Large intestine (tissue), 12 donors: Measurements from ENCODE around the gene REN. TPM values are rescaled to one million over a fixed set of nuclear protein-coding genes. Genes with fewer than 3 reads are reported as not detected.

Source experiments
- DNase-seq, 2 donors: peaks; one replicate each; pipeline versions ENCODE4 v3.0.0 to v3.0.0-alpha.2; 2013
- H3K27ac ChIP-seq: one replicate; pipeline ENCODE4 v1.5.1; 2013; ENCODE audit warnings: low read length
- H3K27me3 ChIP-seq: 2 replicates; pipeline ENCODE4 v1.6.1; 2013; ENCODE audit warnings: low read length; ENCODE audit not compliant: control insufficient read depth, insufficient read depth
- H3K36me3 ChIP-seq: 2 replicates; pipeline ENCODE4 v1.6.1; 2013; ENCODE audit warnings: low read length; ENCODE audit not compliant: control insufficient read depth, insufficient read depth
- H3K4me1 ChIP-seq: one replicate; pipeline ENCODE4 v1.6.1; 2013; ENCODE audit warnings: low read length; ENCODE audit not compliant: control insufficient read depth, insufficient read depth
- H3K4me3 ChIP-seq: one replicate; pipeline ENCODE4 v1.5.1; 2013; ENCODE audit warnings: low read length
- H3K9me3 ChIP-seq: one replicate; pipeline ENCODE4 v1.6.1; 2013; ENCODE audit warnings: mild to moderate bottlenecking, low read depth, low read length, moderate library complexity; ENCODE audit not compliant: control insufficient read depth
- WGBS: methylation state at CpG from one replicate; pipeline ENCODE4 v1.1.5; 2013; ENCODE audit warnings: low lambda C conversion rate; ENCODE audit not compliant: insufficient coverage; 5-methylcytosine and 5-hydroxymethylcytosine counted together
- long read RNA-seq, 11 donors: transcript quantifications; one replicate each; lab custom pipeline, GENCODE V29; 2026
- polyA plus RNA-seq: library from polyadenylated mRNA; unstranded; fragments of 120-200 nt; gene quantifications from one replicate; pipeline ENCODE4 v1.2.1, GENCODE V29; 2013

REN gene
- 4.2 TPM for polyA plus RNA-seq
- long read RNA-seq, donor 1, partial matches to known transcripts, result 0 of 6 reads
- long read RNA-seq, donor 1, other reads (novel, unspliced or antisense), result 6 of 6 reads
- long read RNA-seq, donor 2, partial matches to known transcripts, result 0 of 6 reads
- long read RNA-seq, donor 2, other reads (novel, unspliced or antisense), result 6 of 6 reads
- long read RNA-seq, donor 3, result 0 reads
- long read RNA-seq, donor 4, partial matches to known transcripts, result 16 of 35 reads
- long read RNA-seq, donor 4, other reads (novel, unspliced or antisense), result 19 of 35 reads
- long read RNA-seq, donor 5, partial matches to known transcripts, result 0 of 7 reads
- long read RNA-seq, donor 5, other reads (novel, unspliced or antisense), result 7 of 7 reads
- long read RNA-seq, donor 6, result 0 reads
- long read RNA-seq, donor 7, result 0 reads
- long read RNA-seq, donor 8, partial matches to known transcripts, result 5 of 14 reads
- long read RNA-seq, donor 8, other reads (novel, unspliced or antisense), result 9 of 14 reads
- long read RNA-seq, donor 9, partial matches to known transcripts, result 5 of 13 reads
- long read RNA-seq, donor 9, other reads (novel, unspliced or antisense), result 8 of 13 reads
- long read RNA-seq, donor 10, result 0 reads
- long read RNA-seq, donor 11, result 0 reads

- no peak within 1 kb of the TSS for H3K4me3 ChIP-seq
- WGBS, result no CpG with 5 or more reads among the region's 5 CpGs
- DNase-seq, result no peak
- H3K9me3 ChIP-seq, result no peaks in the 10 kb centered on the region
- no peaks in the 10 kb centered on the region for H3K27me3 ChIP-seq
- no peaks in the 10 kb centered on the region for H3K4me1 ChIP-seq
- H3K27ac ChIP-seq, result no peak within 1 kb of the TSS
- no peaks in the 10 kb centered on the region for H3K36me3 ChIP-seq
These were observed at the start of gene REN for GRCh38 chr1:204166219-204166618. REN (minus strand) TSS chr1:204166337; CDS start chr1:204166293, 44 bp downstream.

- Histone ChIP-seq H3K27ac (peak within 1 kb of the TSS; percentile 82), H3K4me3 (peak within 1 kb of the TSS; percentile 69)
These were observed 47.8 kb upstream of the REN start, which contains the start of gene GOLT1A for GRCh38 chr1:204213668-204214662. GOLT1A (minus strand) TSS chr1:204213988; CDS start chr1:204213906, 82 bp downstream.

GRCh38 chr1:204212715-204213114 is 46.6 kb upstream of the REN start:
- Histone ChIP-seq H3K36me3 (no peaks in the 10 kb centered on the region), H3K27me3 (no peaks in the 10 kb centered on the region), H3K9me3 (no peaks in the 10 kb centered on the region), H3K27ac (peak overlapping the region; percentile 82), H3K4me1 (peaks cover 20% of the 10 kb centered on the region), H3K4me3 (peak overlapping the region; percentile 69)
- WGBS, result 60% methylated on average over 1 of the region's 3 CpGs
- no peak for DNase-seq

More at GRCh38 chr1:204213668-204214662, 47.8 kb upstream of the REN start, which contains the start of gene GOLT1A:
- Histone ChIP-seq H3K9me3 (no peaks in the 10 kb centered on the region), H3K36me3 (no peaks in the 10 kb centered on the region), H3K4me1 (peaks cover 20% of the 10 kb centered on the region), H3K27me3 (no peaks in the 10 kb centered on the region)
- DNase-seq, result peak; percentile 91 to 97
- WGBS, result no CpG with 5 or more reads among the region's 41 CpGs

- Histone ChIP-seq H3K36me3 (no peaks in the 10 kb centered on the region), H3K27ac (peak overlapping the region; percentile 71), H3K27me3 (no peaks in the 10 kb centered on the region), H3K4me1 (peaks cover 27% of the 10 kb centered on the region), H3K4me3 (no peak overlapping the region), H3K9me3 (no peaks in the 10 kb centered on the region)
- DNase-seq, result peak in 1 of 2 donors; percentile 53
- WGBS, result 34% methylated on average over 3 of the region's 7 CpGs
These were observed 44.9 kb upstream of the REN start for GRCh38 chr1:204211046-204211445.

- DNase-seq, result peak in 1 of 2 donors; percentile 52
- H3K9me3 ChIP-seq, result no peaks in the 10 kb centered on the region
- H3K27ac ChIP-seq, result no peak overlapping the region
- WGBS, result no CpG with 5 or more reads among the region's 13 CpGs
- H3K4me1 ChIP-seq, result peaks cover 23% of the 10 kb centered on the region
- H3K27me3 ChIP-seq, result no peaks in the 10 kb centered on the region
- peaks cover 3% of the 10 kb centered on the region for H3K36me3 ChIP-seq
- H3K4me3 ChIP-seq, result no peak overlapping the region
These were observed 41.0 kb upstream of the REN start for GRCh38 chr1:204207136-204207616.

GRCh38 chr1:204206121-204206520 is 40.0 kb upstream of the REN start:
- WGBS, result no CpG with 5 or more reads among the region's 2 CpGs
- H3K4me3 ChIP-seq, result no peak overlapping the region
- H3K9me3 ChIP-seq, result no peaks in the 10 kb centered on the region
- peaks cover 14% of the 10 kb centered on the region for H3K4me1 ChIP-seq
- H3K27ac ChIP-seq, result no peak overlapping the region
- H3K36me3 ChIP-seq, result peaks cover 3% of the 10 kb centered on the region
- H3K27me3 ChIP-seq, result no peaks in the 10 kb centered on the region
- no peak for DNase-seq

- Histone ChIP-seq H3K36me3 (peaks cover 3% of the 10 kb centered on the region), H3K4me3 (no peak overlapping the region), H3K27me3 (no peaks in the 10 kb centered on the region), H3K27ac (no peak overlapping the region), H3K9me3 (no peaks in the 10 kb centered on the region), H3K4me1 (peaks cover 8% of the 10 kb centered on the region)
- DNase-seq, result no peak
These were observed 39.3 kb upstream of the REN start for GRCh38 chr1:204205486-204205885.

GRCh38 chr1:204204944-204205343 is 38.8 kb upstream of the REN start:
- Histone ChIP-seq H3K9me3 (no peaks in the 10 kb centered on the region), H3K27ac (no peak overlapping the region), H3K4me3 (no peak overlapping the region), H3K4me1 (peaks cover 8% of the 10 kb centered on the region), H3K36me3 (peaks cover 3% of the 10 kb centered on the region), H3K27me3 (no peaks in the 10 kb centered on the region)
- no peak for DNase-seq
- WGBS, result no CpG with 5 or more reads among the region's 2 CpGs

- no CpG with 5 or more reads among the region's 5 CpGs for WGBS
- DNase-seq, result no peak
- peaks cover 3% of the 10 kb centered on the region for H3K36me3 ChIP-seq
- no peaks in the 10 kb centered on the region for H3K27me3 ChIP-seq
- peaks cover 24% of the 10 kb centered on the region for H3K4me1 ChIP-seq
- H3K4me3 ChIP-seq, result no peak overlapping the region
- no peak overlapping the region for H3K27ac ChIP-seq
- H3K9me3 ChIP-seq, result no peaks in the 10 kb centered on the region
These were observed 37.1 kb upstream of the REN start for GRCh38 chr1:204203206-204203767.
